Endothelial cell (in vitro differentiated cells): Measurements from ENCODE around the gene FBH1. TPM values are rescaled to one million over a fixed set of nuclear protein-coding genes. Genes with fewer than 3 reads are reported as not detected.

ENCODE experiments used
- DNase-seq: peaks from one replicate; pipeline ENCODE4 v3.0.0; 2021; ENCODE audit warnings: low spot score
- H3K27ac Mint-ChIP-seq: one replicate; pipeline ENCODE4 v1.8.0; 2021; ENCODE audit warnings: mixed read lengths, inconsistent platforms; ENCODE audit not compliant: unreplicated experiment
- H3K27me3 Mint-ChIP-seq: one replicate; pipeline ENCODE4 v1.8.0; 2021; ENCODE audit warnings: mild to moderate bottlenecking, moderate library complexity, mixed read lengths, inconsistent platforms; ENCODE audit not compliant: unreplicated experiment
- H3K36me3 Mint-ChIP-seq: one replicate; pipeline ENCODE4 v1.8.0; 2021; ENCODE audit warnings: mild to moderate bottlenecking, low read depth, mixed read lengths, inconsistent platforms; ENCODE audit not compliant: unreplicated experiment
- H3K4me1 Mint-ChIP-seq: one replicate; pipeline ENCODE4 v1.8.0; 2021; ENCODE audit warnings: mild to moderate bottlenecking, mixed read lengths, inconsistent platforms; ENCODE audit not compliant: unreplicated experiment
- H3K4me3 Mint-ChIP-seq: one replicate; pipeline ENCODE4 v1.8.0; 2021; ENCODE audit warnings: mild to moderate bottlenecking, mixed read lengths, inconsistent platforms; ENCODE audit not compliant: unreplicated experiment
- H3K9me3 Mint-ChIP-seq: one replicate; pipeline ENCODE4 v1.8.0; 2021; ENCODE audit warnings: mixed read lengths, inconsistent platforms; ENCODE audit not compliant: unreplicated experiment
- total RNA-seq: library from RNA; stranded (reverse); fragmentation: NEBNext Ultra II Directional; extraction: Animal tissue kit (Norgen Biotek cat#: 25700); gene quantifications from one replicate; pipeline ENCODE4 v1.2.1, GENCODE V29; 2021; ENCODE audit not compliant: unreplicated experiment
- TF ChIP-seq, protein P1 (sequence below): fragments of 200-600 bp; sonication (generic); IDR thresholded peaks from one replicate; pipeline ENCODE4 v1.5.0; 2021; ENCODE audit warnings: antibody characterized with exemption; ENCODE audit not compliant: unreplicated experiment

The FBH1 gene
- total RNA-seq, 1 donor from 2014 or later, result 95.2 TPM

DNA sequence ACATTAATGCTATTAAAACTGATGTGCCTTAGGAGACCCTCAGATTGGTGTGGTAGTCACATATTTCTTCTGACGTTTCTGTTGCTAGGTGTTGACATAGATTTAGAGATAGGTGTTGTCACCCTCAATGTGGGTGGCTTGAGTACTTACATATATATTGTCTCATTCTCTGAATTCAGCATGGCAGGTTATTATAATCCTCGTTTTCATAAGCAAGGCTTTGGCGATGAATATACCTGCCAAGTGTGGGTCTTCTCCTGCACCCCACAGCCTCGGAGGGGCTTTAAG is 7.0 kb downstream of the FBH1 start:
- peaks cover 33% of the 10 kb centered on the region for H3K36me3 Mint-ChIP-seq
- DNase-seq, result no peak
- no peaks in the 10 kb centered on the region for H3K9me3 Mint-ChIP-seq
- TF ChIP-seq, protein P1, sequence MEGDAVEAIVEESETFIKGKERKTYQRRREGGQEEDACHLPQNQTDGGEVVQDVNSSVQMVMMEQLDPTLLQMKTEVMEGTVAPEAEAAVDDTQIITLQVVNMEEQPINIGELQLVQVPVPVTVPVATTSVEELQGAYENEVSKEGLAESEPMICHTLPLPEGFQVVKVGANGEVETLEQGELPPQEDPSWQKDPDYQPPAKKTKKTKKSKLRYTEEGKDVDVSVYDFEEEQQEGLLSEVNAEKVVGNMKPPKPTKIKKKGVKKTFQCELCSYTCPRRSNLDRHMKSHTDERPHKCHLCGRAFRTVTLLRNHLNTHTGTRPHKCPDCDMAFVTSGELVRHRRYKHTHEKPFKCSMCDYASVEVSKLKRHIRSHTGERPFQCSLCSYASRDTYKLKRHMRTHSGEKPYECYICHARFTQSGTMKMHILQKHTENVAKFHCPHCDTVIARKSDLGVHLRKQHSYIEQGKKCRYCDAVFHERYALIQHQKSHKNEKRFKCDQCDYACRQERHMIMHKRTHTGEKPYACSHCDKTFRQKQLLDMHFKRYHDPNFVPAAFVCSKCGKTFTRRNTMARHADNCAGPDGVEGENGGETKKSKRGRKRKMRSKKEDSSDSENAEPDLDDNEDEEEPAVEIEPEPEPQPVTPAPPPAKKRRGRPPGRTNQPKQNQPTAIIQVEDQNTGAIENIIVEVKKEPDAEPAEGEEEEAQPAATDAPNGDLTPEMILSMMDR, result no peak
- H3K27ac Mint-ChIP-seq, result no peak overlapping the region
- H3K4me1 Mint-ChIP-seq, result peaks cover 23% of the 10 kb centered on the region
- H3K4me3 Mint-ChIP-seq, result no peak overlapping the region
- H3K27me3 Mint-ChIP-seq, result peaks cover 2% of the 10 kb centered on the region

DNA sequence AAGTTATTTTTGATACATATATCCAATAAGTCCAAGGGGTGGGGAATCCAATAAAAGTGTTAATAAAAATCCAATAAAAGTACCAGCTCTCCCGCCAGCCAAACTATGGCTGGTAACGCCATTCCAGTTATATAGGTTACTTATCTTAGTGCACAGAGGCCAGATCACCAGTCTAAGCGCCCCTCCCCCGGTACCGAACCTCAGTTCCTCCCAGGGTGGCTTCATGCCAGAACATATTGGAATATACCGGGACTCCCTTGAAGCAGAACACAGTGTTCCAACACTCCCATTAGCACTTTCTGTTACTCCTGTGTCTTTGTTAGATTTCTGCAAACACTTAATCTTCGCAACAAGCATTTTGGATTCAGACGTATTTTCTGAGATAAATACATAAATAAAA is 7.5 kb downstream of the FBH1 start:
- Mint-ChIP-seq H3K27me3 (peaks cover 2% of the 10 kb centered on the region), H3K36me3 (peaks cover 33% of the 10 kb centered on the region), H3K4me1 (peaks cover 18% of the 10 kb centered on the region), H3K4me3 (peak overlapping the region; percentile 12), H3K9me3 (no peaks in the 10 kb centered on the region), H3K27ac (no peak overlapping the region)
- DNase-seq, result no peak
- TF ChIP-seq, protein P1, result no peak

DNA sequence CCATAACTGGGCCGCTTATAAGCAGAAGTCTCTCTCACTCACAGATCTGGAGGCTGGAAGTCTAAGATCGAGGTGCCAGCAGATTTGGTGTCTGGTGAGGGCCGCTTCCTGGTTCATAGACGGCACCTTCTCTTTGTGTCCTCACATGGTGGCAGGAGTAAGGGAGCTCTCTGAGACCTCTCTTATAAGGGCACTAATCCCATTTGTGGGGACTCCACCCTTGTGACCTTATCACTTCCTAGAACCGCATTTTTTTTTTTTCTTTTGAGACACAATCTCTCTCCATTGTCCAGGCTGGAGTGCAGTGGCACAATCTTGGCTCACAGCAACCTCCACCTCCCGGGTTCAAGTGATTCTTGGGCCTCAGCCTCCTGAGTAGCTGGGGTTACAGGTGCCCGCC is 8.1 kb downstream of the FBH1 start:
- H3K27me3 Mint-ChIP-seq, result peaks cover 2% of the 10 kb centered on the region

DNA sequence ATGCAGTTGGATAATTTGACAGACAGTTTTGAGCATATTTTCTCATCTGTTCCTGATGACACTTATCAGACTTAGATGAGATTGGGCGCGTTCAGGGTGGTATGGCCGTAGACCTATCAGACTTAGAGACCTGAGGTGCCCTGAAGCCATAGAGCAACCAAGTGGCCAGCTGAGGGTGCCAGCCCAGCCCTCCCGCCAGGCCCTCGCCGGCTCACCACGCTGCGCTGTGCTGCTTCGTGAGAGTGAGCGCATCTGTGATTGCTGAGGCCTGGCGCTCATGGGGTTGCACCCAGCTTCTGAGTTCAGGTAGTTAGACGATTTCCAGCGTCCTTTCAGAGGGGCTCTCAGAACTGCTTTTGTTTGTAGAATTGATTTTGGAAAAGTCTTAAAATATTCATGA is 10.2 kb downstream of the FBH1 start:
- Mint-ChIP-seq H3K9me3 (no peaks in the 10 kb centered on the region), H3K4me1 (no peaks in the 10 kb centered on the region), H3K36me3 (peaks cover 27% of the 10 kb centered on the region), H3K27ac (no peak overlapping the region), H3K27me3 (peaks cover 2% of the 10 kb centered on the region), H3K4me3 (no peak overlapping the region)
- DNase-seq, result no peak
- TF ChIP-seq, protein P1, result no peak

More for the DNA sequence above, 8.1 kb downstream of the FBH1 start:
- no peak for DNase-seq
- Mint-ChIP-seq H3K4me1 (peaks cover 12% of the 10 kb centered on the region), H3K36me3 (peaks cover 33% of the 10 kb centered on the region), H3K9me3 (no peaks in the 10 kb centered on the region), H3K4me3 (no peak overlapping the region), H3K27ac (no peak overlapping the region)
- TF ChIP-seq, protein P1, result no peak

DNA sequence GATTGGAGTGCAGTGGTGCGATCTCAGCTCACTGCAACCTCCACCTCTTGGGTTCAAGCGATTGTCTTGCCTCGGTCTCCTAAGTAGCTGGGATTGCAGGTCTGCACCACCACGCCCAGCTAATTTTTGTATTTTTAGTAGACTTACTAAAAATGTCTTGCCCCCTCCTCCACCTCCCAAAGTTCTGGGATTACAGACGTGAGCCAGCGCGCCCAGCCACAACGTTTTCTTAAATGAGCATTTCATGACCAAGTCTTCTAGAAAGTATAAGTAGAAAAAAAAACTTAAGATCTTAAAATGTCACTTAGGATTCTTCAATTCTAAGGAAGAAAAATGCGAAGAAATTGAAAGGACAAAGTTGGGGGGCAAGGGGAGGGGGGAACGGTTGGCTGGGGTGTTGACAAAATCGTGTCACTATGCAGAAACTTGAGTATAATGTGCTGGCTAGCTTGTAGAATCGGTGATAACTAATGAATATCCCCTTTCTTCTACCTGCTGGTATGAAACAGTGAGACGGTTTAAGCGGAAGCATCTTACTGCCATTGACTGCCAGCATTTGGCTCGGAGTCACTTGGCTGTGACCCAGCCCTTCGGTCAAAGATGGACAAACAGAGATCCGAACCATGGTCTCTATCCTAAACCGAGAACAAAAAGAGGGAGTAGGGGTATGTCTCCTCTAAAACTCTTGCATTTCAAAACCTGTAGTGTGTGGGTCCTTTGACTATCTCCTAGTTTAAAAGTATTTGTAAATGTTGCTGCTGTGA is 12.7 kb downstream of the FBH1 start:
- no peak for DNase-seq
- TF ChIP-seq, protein P1, result no peak
- Mint-ChIP-seq H3K27me3 (no peaks in the 10 kb centered on the region), H3K36me3 (peaks cover 17% of the 10 kb centered on the region), H3K9me3 (no peaks in the 10 kb centered on the region), H3K4me3 (no peak overlapping the region), H3K27ac (no peak overlapping the region), H3K4me1 (peaks cover 6% of the 10 kb centered on the region)
